Mesenteric fat pad (tissue), 1 donor: Measurements from ENCODE around the gene TANC1. TPM values are rescaled to one million over a fixed set of nuclear protein-coding genes. Genes with fewer than 3 reads are reported as not detected.

Experiments used
- DNase-seq: peaks from one replicate; pipeline ENCODE4 v3.0.0-alpha.2; 2020; ENCODE audit warnings: low spot score
- total RNA-seq: library from RNA; stranded (reverse); fragmentation: NEBNext Ultra II Directional; extraction: Animal tissue kit (Norgen Biotek cat#: 25700); gene quantifications from one replicate; pipeline ENCODE4 v1.2.1, GENCODE V29; 2021
- donor health status: DM: yes; HTN: yes; CAD: no.

Gene TANC1
- total RNA-seq, 1 donor from 2014 or later, result 27.9 TPM

GRCh38 chr2:159153951-159154350 is 185.5 kb downstream of the TANC1 start:
- DNase-seq, result no peak

GRCh38 chr2:159154366-159154765 is 185.9 kb downstream of the TANC1 start:
- no peak for DNase-seq

GRCh38 chr2:159155320-159155719 is 186.9 kb downstream of the TANC1 start:
- no peak for DNase-seq

- no peak for DNase-seq
Measured at GRCh38 chr2:159155791-159156190, 187.4 kb downstream of the TANC1 start.

- no peak for DNase-seq
Measured at GRCh38 chr2:159156834-159157233, 188.4 kb downstream of the TANC1 start.

- DNase-seq, result no peak
Measured at GRCh38 chr2:159157361-159158209, 189.1 kb downstream of the TANC1 start.

GRCh38 chr2:159160412-159160811 is 192.0 kb downstream of the TANC1 start:
- no peak for DNase-seq

- DNase-seq, result no peak
Measured at GRCh38 chr2:159160954-159161353, 192.5 kb downstream of the TANC1 start.

- DNase-seq, result no peak
Measured at GRCh38 chr2:159163930-159164329, 195.5 kb downstream of the TANC1 start.

GRCh38 chr2:159164457-159164911 is 196.0 kb downstream of the TANC1 start:
- DNase-seq, result no peak

- no peak for DNase-seq
Measured at GRCh38 chr2:159165048-159165447, 196.6 kb downstream of the TANC1 start.

GRCh38 chr2:159168707-159169106 is 200.3 kb downstream of the TANC1 start:
- no peak for DNase-seq

- no peak for DNase-seq
Measured at GRCh38 chr2:159169187-159169586, 200.7 kb downstream of the TANC1 start.

- DNase-seq, result no peak
Measured at GRCh38 chr2:159172403-159172802, 204.0 kb downstream of the TANC1 start.

- no peak for DNase-seq
Measured at GRCh38 chr2:159174759-159175158, 206.3 kb downstream of the TANC1 start.

GRCh38 chr2:159175182-159175581 is 206.7 kb downstream of the TANC1 start:
- DNase-seq, result no peak

GRCh38 chr2:159175927-159176326 is 207.5 kb downstream of the TANC1 start:
- DNase-seq, result no peak

GRCh38 chr2:159176555-159176954 is 208.1 kb downstream of the TANC1 start:
- DNase-seq, result no peak

- DNase-seq, result no peak
Measured at GRCh38 chr2:159177357-159177756, 208.9 kb downstream of the TANC1 start.

- DNase-seq, result no peak
Measured at GRCh38 chr2:159177957-159178356, 209.5 kb downstream of the TANC1 start.

GRCh38 chr2:159179096-159179495 is 210.7 kb downstream of the TANC1 start:
- DNase-seq, result no peak

GRCh38 chr2:159179696-159180095 is 211.3 kb downstream of the TANC1 start:
- no peak for DNase-seq

- no peak for DNase-seq
Measured at GRCh38 chr2:159183346-159183745, 214.9 kb downstream of the TANC1 start.
